PC-3 (cell line): Measurements from ENCODE around the gene RNU1-3. TPM values are rescaled to one million over a fixed set of nuclear protein-coding genes. Genes with fewer than 3 reads are reported as not detected.
"Not testable (repeated sequence)": the region's sequence is repeated elsewhere in the genome, so short reads cannot be mapped to it uniquely, and the experiment has no call there.

ENCODE experiments used
- ATAC-seq: fragments of 200-7000 bp; cut with Tn5 transposase; 2 replicates; pipeline ENCODE4 v1.9.1; 2020; ENCODE audit warnings: mild to moderate bottlenecking, moderate library complexity
- Bru-seq: library from RNA; stranded (reverse); fragments of 400-500 nt; gene quantifications from one replicate; lab custom pipeline; 2021; lab: Mats Ljungman, UMichigan
- BruChase-seq, 2 experiments: library from RNA; stranded (reverse); fragments of 400-500 nt; gene quantifications; one replicate each; lab custom pipeline; 2021; lab: Mats Ljungman, UMichigan
- BruUV-seq: library from RNA; stranded (reverse); fragments of 400-500 nt; replicated peaks from 2 replicates; lab custom pipeline; 2021; lab: Mats Ljungman, UMichigan
- CTCF ChIA-PET: fragments of 300-600 bp; sonication (Branson Sonifier 250); formaldehyde crosslinking; loops from one replicate; lab custom pipeline; 2022; ENCODE audit warnings: antibody characterized with exemption; lab: Charles Lee
- POLR2A ChIA-PET: fragments of 300-600 bp; sonication (Branson Sonifier 250); formaldehyde crosslinking; loops from one replicate; lab custom pipeline; 2022; ENCODE audit warnings: antibody characterized with exemption; ENCODE audit not compliant: unreplicated experiment; lab: Charles Lee
- DNase-seq: peaks from one replicate; pipeline ENCODE4 v3.0.0-alpha.2; 2015
- H2AFZ ChIP-seq: fragments of 300-600 bp; sonication (generic); 2 replicates; pipeline ENCODE4 v1.6.0; 2016; ENCODE audit warnings: antibody characterized with exemption, low read length
- H3F3A ChIP-seq: fragments of 300-600 bp; sonication (generic); one replicate; pipeline ENCODE4 v1.6.0; 2017; ENCODE audit warnings: antibody characterized with exemption, low read length, control low read depth, mild to moderate bottlenecking; ENCODE audit not compliant: unreplicated experiment
- H3K27ac ChIP-seq: fragments of 300-600 bp; sonication (generic); 2 replicates; pipeline ENCODE4 v1.5.1; 2016; ENCODE audit warnings: mild to moderate bottlenecking, low read length
- H3K27me3 ChIP-seq: fragments of 300-600 bp; sonication (generic); 2 replicates; pipeline ENCODE4 v1.6.1; 2016; ENCODE audit warnings: low read length, mixed read lengths
- H3K36me3 ChIP-seq: fragments of 300-600 bp; sonication (generic); 2 replicates; pipeline ENCODE4 v1.6.1; 2016; ENCODE audit warnings: low read depth, mixed run types, low read length, mixed read lengths
- H3K4me1 ChIP-seq: fragments of 300-600 bp; sonication (generic); 2 replicates; pipeline ENCODE4 v1.5.1; 2016; ENCODE audit warnings: low read length; ENCODE audit not compliant: insufficient read depth
- H3K4me2 ChIP-seq: fragments of 300-600 bp; sonication (generic); 2 replicates; pipeline ENCODE4 v1.6.0; 2016; ENCODE audit warnings: low read length
- H3K4me3 ChIP-seq: fragments of 300-600 bp; sonication (generic); 2 replicates; pipeline ENCODE4 v1.5.1; 2016; ENCODE audit warnings: mild to moderate bottlenecking, low read length, mixed read lengths
- H3K79me2 ChIP-seq: fragments of 300-600 bp; sonication (generic); 2 replicates; pipeline ENCODE4 v1.6.1; 2017; ENCODE audit warnings: low read length, mixed read lengths
- H3K9ac ChIP-seq: fragments of 300-600 bp; sonication (generic); 2 replicates; pipeline ENCODE4 v1.6.0; 2016; ENCODE audit warnings: mild to moderate bottlenecking, low read length
- H3K9me2 ChIP-seq: fragments of 300-600 bp; sonication (generic); replicated peaks from 2 replicates; pipeline ENCODE4 v1.6.1; 2016; ENCODE audit warnings: mixed run types, low read length, mixed read lengths
- H3K9me3 ChIP-seq: fragments of 300-600 bp; sonication (generic); 2 replicates; pipeline ENCODE4 v1.6.1; 2016; ENCODE audit warnings: low read length, mixed read lengths
- H4K20me1 ChIP-seq: fragments of 300-600 bp; sonication (generic); 2 replicates; pipeline ENCODE4 v1.6.1; 2016; ENCODE audit warnings: low read length, mixed read lengths
- intact Hi-C: fragments of 100-400 bp; cut with micrococcal nuclease; formaldehyde crosslinking; loops from 2 replicates; pipeline ENCODE4 v1.9.0; 2023
- long read RNA-seq: library from polyadenylated mRNA; unstranded; transcript quantifications from one replicate; pipeline ENCODE4 v2.0.0, GENCODE V29; 2021; ENCODE audit not compliant: unreplicated experiment
- total RNA-seq: library from RNA; depleted of rRNA; stranded (reverse); fragments of >200 nt; gene quantifications from 2 replicates; pipeline ENCODE4 v1.2.3, GENCODE V29; 2014; rRNA removed

The RNU1-3 gene
- total RNA-seq (under 0.01 TPM in 2 replicates), Bru-seq, nascent RNA (percentile 100 among the genes with signal in this experiment), BruChase-seq, experiment 1, labeled RNA remaining after a 6-hour chase (percentile 58 among the genes with signal in this experiment), BruChase-seq, experiment 2, labeled RNA remaining after a 2-hour chase (percentile 56 among the genes with signal in this experiment)
- long read RNA-seq: 0 reads

DNA sequence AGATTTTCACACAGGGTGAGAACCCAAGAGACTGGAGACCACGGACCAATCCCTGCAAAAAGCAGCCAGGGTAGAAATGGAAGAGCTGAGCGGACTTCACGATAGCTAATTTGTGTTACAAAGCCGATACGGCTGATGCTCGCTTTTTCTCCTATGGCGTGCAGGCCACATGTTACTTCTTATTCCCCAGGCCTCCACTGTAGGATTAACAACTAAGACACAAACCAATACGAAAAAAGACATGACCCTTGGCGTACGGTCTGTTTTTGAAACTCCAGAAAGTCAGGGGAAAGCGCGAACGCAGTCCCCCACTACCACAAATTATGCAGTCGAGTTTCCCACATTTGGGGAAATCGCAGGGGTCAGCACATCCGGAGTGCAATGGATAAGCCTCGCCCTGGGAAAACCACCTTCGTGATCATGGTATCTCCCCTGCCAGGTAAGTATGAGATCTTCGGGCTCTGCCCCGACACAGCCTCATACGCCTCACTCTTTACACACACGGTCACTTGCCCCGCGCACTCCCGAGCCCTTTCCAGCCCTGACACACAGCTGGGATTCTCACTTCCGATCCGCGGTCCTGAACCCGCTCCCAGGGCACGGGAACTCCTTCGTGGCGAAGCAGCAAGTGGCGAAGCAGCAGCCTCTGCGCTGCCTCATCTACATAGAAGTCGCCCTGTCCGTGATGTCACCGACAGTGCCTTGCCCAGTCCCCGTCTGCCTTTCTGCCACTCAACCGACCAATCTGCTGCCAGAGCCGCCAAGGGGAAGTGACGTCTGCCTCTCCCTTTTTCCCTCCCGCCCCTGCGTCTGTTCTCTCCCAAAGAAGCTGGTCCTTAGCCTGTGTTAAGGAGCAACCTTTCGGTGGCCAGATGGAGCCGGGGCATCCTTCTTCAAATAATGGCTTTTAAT, at the start of gene RNU1-3:
Gene RNU1-3 (minus strand): TSS at position 447 of the 912 bp plus-strand sequence.
- DNase-seq, H3K27me3 ChIP-seq, H3K9me3 ChIP-seq, H3K4me2 ChIP-seq, H3K9ac ChIP-seq, POLR2A ChIA-PET, H3K36me3 ChIP-seq, H3K79me2 ChIP-seq, H2AFZ ChIP-seq, H3K27ac ChIP-seq, intact Hi-C loops, H3F3A ChIP-seq, H3K4me3 ChIP-seq, CTCF ChIA-PET, H4K20me1 ChIP-seq, H3K4me1 ChIP-seq, H3K9me2 ChIP-seq: not testable (repeated sequence)
- ATAC-seq: peak; percentile 100
- BruUV-seq: TSS peak; percentile 98

DNA sequence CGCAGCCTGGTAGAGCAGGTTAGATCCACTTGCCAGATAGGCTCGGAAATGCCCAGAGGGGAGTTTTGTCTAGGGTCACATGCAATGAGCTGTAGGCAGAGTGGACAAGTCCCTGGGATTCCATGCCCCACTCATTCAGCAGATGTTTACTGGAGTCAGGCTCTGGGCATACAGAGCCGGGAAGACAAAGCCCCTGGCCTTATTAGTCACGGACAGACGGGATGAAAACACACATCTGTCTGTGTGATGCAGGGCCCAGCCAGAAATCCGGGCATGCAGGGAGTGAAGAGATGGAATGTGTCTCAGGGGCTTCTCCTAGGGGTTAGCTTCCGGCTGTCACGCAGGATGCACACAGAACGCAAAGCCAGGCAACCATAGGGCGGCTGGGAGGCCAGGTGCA, 46.7 kb upstream of the RNU1-3 start:
- intact Hi-C loops, BruUV-seq, ATAC-seq, H3K36me3 ChIP-seq, H3K4me2 ChIP-seq, H3K9me3 ChIP-seq, CTCF ChIA-PET, H3K27me3 ChIP-seq, H3K4me1 ChIP-seq, DNase-seq, POLR2A ChIA-PET, H3K9ac ChIP-seq, H3F3A ChIP-seq, H3K9me2 ChIP-seq, H3K4me3 ChIP-seq, H2AFZ ChIP-seq, H4K20me1 ChIP-seq, H3K27ac ChIP-seq, H3K79me2 ChIP-seq: not testable (repeated sequence)

DNA sequence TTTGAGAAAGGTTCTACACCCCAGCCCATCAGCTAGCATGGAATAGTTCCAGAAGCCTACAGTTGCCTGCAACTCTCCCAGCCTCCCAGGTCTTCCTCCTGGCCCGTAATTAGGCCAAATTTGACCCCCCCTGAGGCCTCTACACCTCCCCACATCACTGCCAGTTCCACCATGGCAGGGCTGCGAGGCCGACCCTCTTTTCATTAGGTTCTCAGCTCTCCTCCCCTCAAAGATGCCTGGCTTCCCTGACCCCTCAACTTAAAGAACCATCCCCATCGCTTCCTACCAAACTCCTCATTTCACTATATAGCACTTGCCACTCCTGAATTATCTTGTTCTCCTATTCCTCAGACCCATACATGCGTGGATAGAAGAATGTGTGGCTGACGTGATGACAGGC, 46.2 kb upstream of the RNU1-3 start:
- DNase-seq, H3K27ac ChIP-seq, H2AFZ ChIP-seq, H3F3A ChIP-seq, CTCF ChIA-PET, POLR2A ChIA-PET, H3K4me1 ChIP-seq, H3K27me3 ChIP-seq, H3K9ac ChIP-seq, BruUV-seq, H3K36me3 ChIP-seq, H4K20me1 ChIP-seq, ATAC-seq, H3K4me2 ChIP-seq, H3K9me2 ChIP-seq, H3K9me3 ChIP-seq, intact Hi-C loops, H3K79me2 ChIP-seq, H3K4me3 ChIP-seq: not testable (repeated sequence)

DNA sequence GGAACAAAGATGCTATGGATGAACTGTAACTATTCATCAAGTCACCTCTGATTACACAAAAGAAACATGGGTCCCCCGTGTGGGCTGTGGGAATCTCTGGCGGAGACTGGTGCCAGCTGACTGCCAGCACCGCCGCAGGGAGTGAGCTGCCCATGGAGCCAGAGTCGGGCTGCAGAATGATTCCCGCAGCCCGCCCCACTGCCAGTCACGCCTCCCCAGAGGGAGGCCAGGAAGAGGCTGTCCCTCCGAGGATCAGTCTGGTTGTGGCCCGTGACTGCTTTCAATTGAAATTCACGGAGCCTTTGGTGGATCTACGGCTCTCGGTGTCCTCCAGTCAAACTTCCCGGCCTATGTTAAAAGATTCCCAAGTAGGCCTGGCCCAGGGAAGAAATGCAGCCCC, 45.8 kb upstream of the RNU1-3 start:
- H3K27ac ChIP-seq, H3K4me1 ChIP-seq, BruUV-seq, H4K20me1 ChIP-seq, ATAC-seq, H3K36me3 ChIP-seq, CTCF ChIA-PET, H3K4me2 ChIP-seq, H3K4me3 ChIP-seq, DNase-seq, H3K9me3 ChIP-seq, H2AFZ ChIP-seq, H3F3A ChIP-seq, H3K27me3 ChIP-seq, H3K9me2 ChIP-seq, POLR2A ChIA-PET, H3K9ac ChIP-seq, H3K79me2 ChIP-seq, intact Hi-C loops: not testable (repeated sequence)

DNA sequence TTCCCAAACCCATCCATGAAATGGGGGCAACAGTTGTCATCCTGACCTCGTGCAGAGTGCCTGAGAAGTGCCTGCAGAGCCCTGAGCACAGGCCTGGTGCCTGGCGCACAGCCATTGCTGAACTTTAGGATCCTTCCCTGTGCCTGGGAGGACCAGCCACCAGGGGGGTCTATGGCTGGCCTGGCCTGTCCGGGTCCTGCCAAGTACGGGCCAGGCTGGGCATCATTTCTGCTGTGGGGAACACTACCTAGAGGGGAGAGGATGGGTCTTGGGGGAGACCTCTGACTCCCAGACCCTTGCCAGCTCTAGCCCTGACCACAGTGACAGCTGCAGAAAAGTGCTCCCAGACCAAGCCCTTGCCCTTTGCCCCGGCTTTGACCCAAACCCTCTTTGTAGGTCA, 45.4 kb upstream of the RNU1-3 start:
- H3K9ac ChIP-seq, CTCF ChIA-PET, H2AFZ ChIP-seq, ATAC-seq, H3K9me2 ChIP-seq, H3K27ac ChIP-seq, H3F3A ChIP-seq, H3K27me3 ChIP-seq, H3K4me1 ChIP-seq, H3K4me3 ChIP-seq, POLR2A ChIA-PET, H3K4me2 ChIP-seq, H3K79me2 ChIP-seq, H3K9me3 ChIP-seq, BruUV-seq, H4K20me1 ChIP-seq, H3K36me3 ChIP-seq, intact Hi-C loops: not testable (repeated sequence)
- peak; percentile 0 for DNase-seq

DNA sequence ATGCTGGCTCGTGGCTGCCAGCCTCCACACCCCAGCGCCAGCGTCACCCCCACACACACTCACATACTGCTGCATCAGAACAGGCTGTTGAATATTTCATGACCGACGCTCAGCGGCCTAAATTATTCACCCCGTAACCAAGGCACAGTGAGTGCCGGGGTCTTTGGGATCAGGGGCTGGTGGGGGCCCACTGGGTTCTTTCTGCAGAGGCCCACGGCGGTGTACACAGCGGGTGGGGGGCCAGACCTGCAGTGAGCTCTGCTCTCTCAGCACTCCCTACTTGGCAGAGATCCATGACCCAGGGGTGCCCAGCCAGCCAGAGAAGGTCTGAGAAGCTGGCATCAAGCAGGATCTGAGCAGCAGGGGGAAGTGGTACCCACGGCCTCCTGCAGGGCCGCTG, 43.9 kb upstream of the RNU1-3 start:
- CTCF ChIA-PET: interaction anchor here (0.6 kb wide), 1 partner anchor 307 kb away, joined by 3 read pairs; no protein-coding TSS in a partner anchor
- H3K4me3 ChIP-seq, H3F3A ChIP-seq, H3K9me3 ChIP-seq, POLR2A ChIA-PET, H3K27me3 ChIP-seq, H3K79me2 ChIP-seq, H3K36me3 ChIP-seq, BruUV-seq, H2AFZ ChIP-seq, H4K20me1 ChIP-seq, H3K27ac ChIP-seq, H3K9ac ChIP-seq, DNase-seq, H3K9me2 ChIP-seq, H3K4me2 ChIP-seq, intact Hi-C loops, ATAC-seq, H3K4me1 ChIP-seq: not testable (repeated sequence)
